ENCODE results near the gene BBS9.
"Not testable (repeated sequence)": the region's sequence is repeated elsewhere in the genome, so short reads cannot be mapped to it uniquely, and the experiment has no call there.

The BBS9 gene

GRCh38 chr7:33262476-33262875 is 133.1 kb downstream of the BBS9 start:
- Histone ChIP-seq H3K27ac (ENCODE audit: low read length) (no peak overlapping the region), H3K4me3 (ENCODE audit: low read length) (no peak overlapping the region), H3K9me3 (ENCODE audit: control insufficient read depth, insufficient read depth, low read length) (no peaks in the 10 kb centered on the region), H3K27me3 (ENCODE audit: control insufficient read depth, insufficient read depth, low read length) (no peaks in the 10 kb centered on the region), H3K4me1 (ENCODE audit: control insufficient read depth, insufficient read depth, low read length) (no peaks in the 10 kb centered on the region; the same call in 1 of the 2 replicates), H3K36me3 (ENCODE audit: control insufficient read depth, insufficient read depth, low read length) (no peaks in the 10 kb centered on the region)
- WGBS (ENCODE audit: insufficient coverage, insufficient read length): no CpG with 5 or more reads among the region's 3 CpGs
- no peak for DNase-seq (ENCODE audit: low read depth, low spot score)

GRCh38 chr7:33271839-33272371 is 142.5 kb downstream of the BBS9 start:
- DNase-seq (ENCODE audit: low read depth, low spot score); H3K36me3 ChIP-seq (ENCODE audit: control insufficient read depth, insufficient read depth, low read length); H3K4me1 ChIP-seq (ENCODE audit: control insufficient read depth, insufficient read depth, low read length); H3K4me3 ChIP-seq (ENCODE audit: low read length); H3K9me3 ChIP-seq (ENCODE audit: control insufficient read depth, insufficient read depth, low read length); H3K27me3 ChIP-seq (ENCODE audit: control insufficient read depth, insufficient read depth, low read length); H3K27ac ChIP-seq (ENCODE audit: low read length): not testable (repeated sequence)
- WGBS (ENCODE audit: insufficient coverage, insufficient read length): 100% methylated on average over 2 of the region's 4 CpGs

GRCh38 chr7:33273356-33273755 is 144.0 kb downstream of the BBS9 start:
- no CpG with 5 or more reads among the region's 2 CpGs for WGBS (ENCODE audit: insufficient coverage, insufficient read length)
- Histone ChIP-seq H3K4me1 (ENCODE audit: control insufficient read depth, insufficient read depth, low read length) (no peaks in the 10 kb centered on the region), H3K36me3 (ENCODE audit: control insufficient read depth, insufficient read depth, low read length) (no peaks in the 10 kb centered on the region), H3K4me3 (ENCODE audit: low read length) (no peak overlapping the region), H3K27ac (ENCODE audit: low read length) (no peak overlapping the region), H3K27me3 (ENCODE audit: control insufficient read depth, insufficient read depth, low read length) (no peaks in the 10 kb centered on the region), H3K9me3 (ENCODE audit: control insufficient read depth, insufficient read depth, low read length) (no peaks in the 10 kb centered on the region; the same call in 1 of the 2 replicates)
- DNase-seq (ENCODE audit: low read depth, low spot score): no peak

DNA sequence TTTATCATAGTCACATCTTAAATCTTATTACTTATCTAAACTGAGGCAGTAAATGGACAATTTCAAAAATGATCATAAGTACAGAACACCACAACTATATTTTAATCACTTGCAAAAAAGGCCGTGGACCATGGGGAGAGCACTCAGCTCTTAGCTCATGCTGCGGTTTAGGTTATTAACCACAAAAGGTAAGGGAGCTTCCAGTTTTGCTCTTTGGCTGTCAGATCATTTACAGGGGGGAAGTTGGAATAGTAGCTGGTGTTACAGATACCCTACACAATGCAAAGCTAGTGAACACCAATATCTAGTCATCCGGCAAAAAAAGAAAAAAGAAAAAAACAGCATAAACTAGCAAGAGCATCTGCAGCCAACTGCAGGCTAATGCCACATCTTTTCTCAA is 147.0 kb downstream of the BBS9 start:
- DNase-seq (ENCODE audit: low read depth, low spot score): no peak
- Histone ChIP-seq H3K9me3 (ENCODE audit: control insufficient read depth, insufficient read depth, low read length) (no peaks in the 10 kb centered on the region; the same call in 1 of the 2 replicates), H3K27ac (ENCODE audit: low read length) (no peak overlapping the region), H3K4me3 (ENCODE audit: low read length) (no peak overlapping the region), H3K4me1 (ENCODE audit: control insufficient read depth, insufficient read depth, low read length) (no peaks in the 10 kb centered on the region), H3K27me3 (ENCODE audit: control insufficient read depth, insufficient read depth, low read length) (no peaks in the 10 kb centered on the region), H3K36me3 (ENCODE audit: control insufficient read depth, insufficient read depth, low read length) (no peaks in the 10 kb centered on the region)
- WGBS (ENCODE audit: insufficient coverage, insufficient read length): no CpG with 5 or more reads among the region's 3 CpGs

DNA sequence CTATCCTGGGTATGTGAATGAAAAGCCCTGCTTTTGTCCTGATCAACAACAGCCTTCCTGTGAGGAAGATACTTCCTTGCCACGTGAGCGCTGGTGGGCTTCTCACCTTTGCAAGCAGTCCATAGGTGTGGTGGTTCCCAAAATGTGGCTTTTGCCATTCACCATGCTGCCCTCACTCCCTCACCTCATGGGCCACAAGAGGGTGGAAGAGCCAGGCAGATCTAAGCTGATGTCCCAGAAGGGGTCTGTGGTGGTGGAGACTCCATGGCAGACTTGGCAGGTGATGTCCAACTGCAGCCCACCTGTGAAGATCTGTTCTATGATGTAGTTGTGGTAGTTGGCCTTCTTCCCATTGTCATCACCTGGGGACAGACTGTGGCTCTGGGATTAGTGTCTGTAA is 147.4 kb downstream of the BBS9 start:
- H3K4me3 ChIP-seq (ENCODE audit: low read length): no peak overlapping the region
- H3K27me3 ChIP-seq (ENCODE audit: control insufficient read depth, insufficient read depth, low read length): no peaks in the 10 kb centered on the region
- H3K27ac ChIP-seq (ENCODE audit: low read length): no peak overlapping the region
- H3K36me3 ChIP-seq (ENCODE audit: control insufficient read depth, insufficient read depth, low read length): no peaks in the 10 kb centered on the region
- H3K9me3 ChIP-seq (ENCODE audit: control insufficient read depth, insufficient read depth, low read length): no peaks in the 10 kb centered on the region; the same call in 1 of the 2 replicates
- no CpG with 5 or more reads among the region's 2 CpGs for WGBS (ENCODE audit: insufficient coverage, insufficient read length)
- no peak for DNase-seq (ENCODE audit: low read depth, low spot score)
- no peaks in the 10 kb centered on the region for H3K4me1 ChIP-seq (ENCODE audit: control insufficient read depth, insufficient read depth, low read length)

DNA sequence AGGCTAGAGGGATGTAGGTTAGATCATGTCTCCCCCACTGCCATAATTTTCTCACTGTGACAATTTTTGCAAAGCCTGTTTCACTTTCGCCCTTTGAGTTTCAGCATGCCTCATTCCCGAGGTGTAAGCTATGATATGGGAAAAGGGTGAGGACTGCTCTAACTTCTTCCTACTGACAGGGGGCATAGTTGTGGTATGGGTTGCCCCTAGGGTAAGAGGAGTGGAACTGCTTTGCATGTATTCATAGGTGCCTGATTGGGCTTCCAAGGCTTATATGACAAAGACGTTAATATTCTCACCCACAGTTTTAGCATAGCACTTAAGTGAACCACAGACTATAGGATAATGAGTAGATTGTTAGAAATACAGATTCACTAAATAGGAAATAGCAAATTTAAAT is 148.7 kb downstream of the BBS9 start:
- H3K27me3 ChIP-seq (ENCODE audit: control insufficient read depth, insufficient read depth, low read length): no peaks in the 10 kb centered on the region
- H3K4me3 ChIP-seq (ENCODE audit: low read length): no peak overlapping the region
- H3K27ac ChIP-seq (ENCODE audit: low read length): no peak overlapping the region
- H3K36me3 ChIP-seq (ENCODE audit: control insufficient read depth, insufficient read depth, low read length): no peaks in the 10 kb centered on the region
- no peak for DNase-seq (ENCODE audit: low read depth, low spot score)
- H3K9me3 ChIP-seq (ENCODE audit: control insufficient read depth, insufficient read depth, low read length): no peaks in the 10 kb centered on the region; the same call in 1 of the 2 replicates
- H3K4me1 ChIP-seq (ENCODE audit: control insufficient read depth, insufficient read depth, low read length): no peaks in the 10 kb centered on the region
- no CpG with 5 or more reads among the region's 3 CpGs for WGBS (ENCODE audit: insufficient coverage, insufficient read length)

DNA sequence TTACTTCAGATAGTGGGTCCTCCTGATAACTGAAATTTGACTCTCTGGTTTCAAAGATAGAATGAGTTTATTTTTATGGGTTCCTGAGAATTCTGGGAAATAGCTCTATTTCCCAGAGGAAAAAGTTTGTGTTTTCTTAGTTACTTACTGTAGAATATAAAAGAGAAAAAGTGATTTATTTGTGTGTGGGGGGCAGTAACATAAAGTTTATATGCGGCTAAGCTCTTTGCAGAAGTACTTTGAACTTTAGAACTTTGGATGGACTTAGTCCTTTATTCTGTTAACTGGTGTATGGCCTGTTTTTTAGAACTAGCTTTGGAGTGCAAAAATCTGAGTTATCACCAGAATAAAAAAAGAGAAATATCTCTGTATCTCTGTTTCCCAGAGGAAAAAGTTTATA is 157.1 kb downstream of the BBS9 start:
- no CpG with 5 or more reads among the region's 1 CpG for WGBS (ENCODE audit: insufficient coverage, insufficient read length)
- Histone ChIP-seq H3K4me3 (ENCODE audit: low read length) (no peak overlapping the region), H3K9me3 (ENCODE audit: control insufficient read depth, insufficient read depth, low read length) (no peaks in the 10 kb centered on the region; the same call in 1 of the 2 replicates), H3K36me3 (ENCODE audit: control insufficient read depth, insufficient read depth, low read length) (no peaks in the 10 kb centered on the region), H3K4me1 (ENCODE audit: control insufficient read depth, insufficient read depth, low read length) (no peaks in the 10 kb centered on the region), H3K27ac (ENCODE audit: low read length) (no peak overlapping the region), H3K27me3 (ENCODE audit: control insufficient read depth, insufficient read depth, low read length) (no peaks in the 10 kb centered on the region)
- no peak for DNase-seq (ENCODE audit: low read depth, low spot score)

- no peak for DNase-seq (ENCODE audit: low read depth, low spot score)
- H3K27me3 ChIP-seq (ENCODE audit: control insufficient read depth, insufficient read depth, low read length): no peaks in the 10 kb centered on the region
- no peaks in the 10 kb centered on the region; the same call in 1 of the 2 replicates for H3K9me3 ChIP-seq (ENCODE audit: control insufficient read depth, insufficient read depth, low read length)
- no peaks in the 10 kb centered on the region for H3K4me1 ChIP-seq (ENCODE audit: control insufficient read depth, insufficient read depth, low read length)
- no peaks in the 10 kb centered on the region for H3K36me3 ChIP-seq (ENCODE audit: control insufficient read depth, insufficient read depth, low read length)
- WGBS (ENCODE audit: insufficient coverage, insufficient read length): no CpG with 5 or more reads among the region's 3 CpGs
- no peak overlapping the region for H3K4me3 ChIP-seq (ENCODE audit: low read length)
- no peak overlapping the region for H3K27ac ChIP-seq (ENCODE audit: low read length)
Measured at GRCh38 chr7:33287738-33288137, 158.4 kb downstream of the BBS9 start.

- WGBS (ENCODE audit: insufficient coverage, insufficient read length): no CpG with 5 or more reads among the region's 2 CpGs
- H3K4me1 ChIP-seq (ENCODE audit: control insufficient read depth, insufficient read depth, low read length): no peaks in the 10 kb centered on the region
- no peak for DNase-seq (ENCODE audit: low read depth, low spot score)
- H3K36me3 ChIP-seq (ENCODE audit: control insufficient read depth, insufficient read depth, low read length): no peaks in the 10 kb centered on the region
- H3K4me3 ChIP-seq (ENCODE audit: low read length): no peak overlapping the region
- no peaks in the 10 kb centered on the region; the same call in none of the 2 replicates for H3K9me3 ChIP-seq (ENCODE audit: control insufficient read depth, insufficient read depth, low read length)
- no peaks in the 10 kb centered on the region for H3K27me3 ChIP-seq (ENCODE audit: control insufficient read depth, insufficient read depth, low read length)
- H3K27ac ChIP-seq (ENCODE audit: low read length): no peak overlapping the region
Measured at GRCh38 chr7:33298848-33299247, 169.5 kb downstream of the BBS9 start.

- Histone ChIP-seq H3K9me3 (ENCODE audit: control insufficient read depth, insufficient read depth, low read length) (no peaks in the 10 kb centered on the region; the same call in none of the 2 replicates), H3K27me3 (ENCODE audit: control insufficient read depth, insufficient read depth, low read length) (no peaks in the 10 kb centered on the region), H3K36me3 (ENCODE audit: control insufficient read depth, insufficient read depth, low read length) (no peaks in the 10 kb centered on the region), H3K27ac (ENCODE audit: low read length) (no peak overlapping the region), H3K4me3 (ENCODE audit: low read length) (no peak overlapping the region), H3K4me1 (ENCODE audit: control insufficient read depth, insufficient read depth, low read length) (no peaks in the 10 kb centered on the region)
- WGBS (ENCODE audit: insufficient coverage, insufficient read length): no CpG with 5 or more reads among the region's 2 CpGs
- no peak for DNase-seq (ENCODE audit: low read depth, low spot score)
Measured at GRCh38 chr7:33299425-33299824, 170.1 kb downstream of the BBS9 start.

GRCh38 chr7:33300131-33300530 is 170.8 kb downstream of the BBS9 start:
- WGBS (ENCODE audit: insufficient coverage, insufficient read length): no CpG with 5 or more reads among the region's 1 CpG
- H3K27me3 ChIP-seq (ENCODE audit: control insufficient read depth, insufficient read depth, low read length): no peaks in the 10 kb centered on the region
- H3K9me3 ChIP-seq (ENCODE audit: control insufficient read depth, insufficient read depth, low read length): no peaks in the 10 kb centered on the region; the same call in none of the 2 replicates
- no peaks in the 10 kb centered on the region for H3K4me1 ChIP-seq (ENCODE audit: control insufficient read depth, insufficient read depth, low read length)
- no peak overlapping the region for H3K4me3 ChIP-seq (ENCODE audit: low read length)
- no peak overlapping the region for H3K27ac ChIP-seq (ENCODE audit: low read length)
- no peaks in the 10 kb centered on the region for H3K36me3 ChIP-seq (ENCODE audit: control insufficient read depth, insufficient read depth, low read length)
- no peak for DNase-seq (ENCODE audit: low read depth, low spot score)

Data from iPS DF 6.9 (cell line).